Hepatocyte (in vitro differentiated cells): ENCODE data around the gene GDPD3. TPM values are rescaled to one million over a fixed set of nuclear protein-coding genes. Genes with fewer than 3 reads are reported as not detected.
A peak's percentile ranks its signal among the peaks of the same experiment; 100 is the strongest.

Source experiments
- DNase-seq: peaks from one replicate; pipeline ENCODE4 v3.0.0-alpha.2; 2016; ENCODE audit warnings: low spot score
- H2AFZ ChIP-seq: fragments of 200-600 bp; sonication (generic); 2 replicates; pipeline ENCODE4 v1.6.0; 2016; ENCODE audit warnings: antibody characterized with exemption, mild to moderate bottlenecking
- H3K27ac ChIP-seq: fragments of 200-600 bp; sonication (generic); 2 replicates; pipeline ENCODE4 v1.5.1; 2016; ENCODE audit warnings: mild to moderate bottlenecking
- H3K27me3 ChIP-seq: fragments of 200-600 bp; sonication (generic); 2 replicates; pipeline ENCODE4 v1.6.1; 2016
- H3K36me3 ChIP-seq: fragments of 200-600 bp; sonication (generic); replicated peaks from 2 replicates; pipeline ENCODE4 v1.5.1; 2016; ENCODE audit warnings: low read depth; ENCODE audit not compliant: insufficient read depth
- H3K4me1 ChIP-seq: fragments of 200-600 bp; sonication (generic); 2 replicates; pipeline ENCODE4 v1.5.1; 2016; ENCODE audit warnings: mild to moderate bottlenecking, moderate library complexity; ENCODE audit not compliant: insufficient read depth
- H3K4me2 ChIP-seq: fragments of 200-600 bp; sonication (generic); 2 replicates; pipeline ENCODE4 v1.6.0; 2016
- H3K4me3 ChIP-seq: fragments of 200-600 bp; sonication (generic); 2 replicates; pipeline ENCODE4 v1.5.1; 2016; ENCODE audit warnings: mild to moderate bottlenecking
- H3K79me2 ChIP-seq: fragments of 200-600 bp; sonication (generic); 2 replicates; pipeline ENCODE4 v1.6.0; 2017; ENCODE audit warnings: mild to moderate bottlenecking
- H3K9me2 ChIP-seq: fragments of 200-600 bp; sonication (generic); replicated peaks from 2 replicates; pipeline ENCODE4 v1.6.0; 2017; ENCODE audit warnings: mild to moderate bottlenecking; ENCODE audit not compliant: insufficient read depth
- H3K9me3 ChIP-seq: fragments of 200-600 bp; sonication (generic); 2 replicates; pipeline ENCODE4 v1.5.1; 2016; ENCODE audit warnings: low read depth, mild to moderate bottlenecking
- H4K20me1 ChIP-seq: fragments of 200-600 bp; sonication (generic); 2 replicates; pipeline ENCODE4 v1.6.0; 2016; ENCODE audit warnings: mild to moderate bottlenecking; ENCODE audit not compliant: insufficient read depth, poor library complexity, severe bottlenecking
- EZH2 ChIP-seq: fragments of 200-600 bp; sonication (generic); IDR thresholded peaks from 2 replicates; pipeline ENCODE4 v1.6.1; 2016; ENCODE audit warnings: antibody characterized with exemption, mild to moderate bottlenecking, borderline replicate concordance
- EZH2phosphoT487 ChIP-seq: fragments of 200-600 bp; sonication (generic); IDR thresholded peaks from one replicate; pipeline ENCODE4 v1.6.1; 2018; ENCODE audit warnings: antibody characterized with exemption, mild to moderate bottlenecking, low read depth, moderate library complexity; ENCODE audit not compliant: unreplicated experiment, severe bottlenecking
- WGBS: methylation state at CpG from one replicate; pipeline ENCODE4 v1.1.6; 2016; ENCODE audit warnings: low lambda C conversion rate; ENCODE audit errors: missing lambda C conversion rate; 5-methylcytosine and 5-hydroxymethylcytosine counted together
- polyA plus RNA-seq: library from polyadenylated mRNA; unstranded; fragments of >200 nt; fragmentation: Nextera tagmentation; extraction: Ambion mirVana; gene quantifications from 2 replicates; pipeline ENCODE4 v1.2.1, GENCODE V29; 2016
- total RNA-seq: library from RNA; depleted of rRNA; stranded (reverse); fragments of >200 nt; gene quantifications from 2 replicates; pipeline ENCODE4 v1.2.3, GENCODE V29; 2014
- TF ChIP-seq, protein P1 (sequence below): fragments of 200-600 bp; sonication (generic); IDR thresholded peaks from 2 replicates; pipeline ENCODE4 v1.5.1; 2016; ENCODE audit warnings: antibody characterized with exemption, mild to moderate bottlenecking; ENCODE audit not compliant: poor library complexity

Gene GDPD3
- total and polyA plus RNA-seq, 2 experiments from 2014 or later, result 0.67 to 5.4 TPM

DNA sequence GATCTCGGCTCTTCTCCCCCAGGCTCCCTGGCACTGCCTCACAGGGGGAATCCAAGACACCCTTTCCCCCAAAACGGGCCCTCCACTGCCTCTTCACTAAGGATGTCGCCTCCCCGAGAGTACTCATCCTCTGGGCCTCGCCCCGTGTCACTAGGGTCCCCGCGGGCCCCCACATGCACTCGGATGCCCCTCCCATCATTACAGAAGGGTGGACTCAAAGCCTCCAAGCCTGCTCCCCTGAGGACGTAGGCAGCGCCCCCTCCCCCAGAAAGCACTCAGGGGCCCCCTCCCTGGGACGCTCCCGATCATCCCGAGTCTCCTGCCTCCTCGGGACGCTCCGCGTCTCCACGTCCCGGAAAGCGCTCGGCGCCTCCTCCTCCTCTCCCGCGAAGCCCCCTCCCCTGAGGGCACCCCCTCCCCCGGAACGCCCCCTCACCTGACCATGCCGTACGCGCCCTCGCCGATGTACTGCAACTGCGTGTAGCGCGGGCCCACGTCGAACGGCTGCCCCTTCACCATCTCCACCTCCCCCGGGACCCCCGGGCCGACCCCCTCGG, 9.3 kb upstream of the GDPD3 start:
- Histone ChIP-seq H3K9me3 (no peaks in the 10 kb centered on the region), H2AFZ (peak overlapping the region; percentile 99), H3K79me2 (peaks cover 13% of the 10 kb centered on the region), H3K27me3 (no peaks in the 10 kb centered on the region), H3K4me1 (peaks cover 38% of the 10 kb centered on the region), H3K4me2 (peak overlapping the region; percentile 97), H3K27ac (peak overlapping the region; percentile 96), H4K20me1 (no peaks in the 10 kb centered on the region), H3K36me3 (no peaks in the 10 kb centered on the region), H3K9me2 (no peaks in the 10 kb centered on the region), H3K4me3 (peak overlapping the region; percentile 98)
- WGBS, result 4% methylated on average over 13 of the region's 42 CpGs
- DNase-seq, result peak; percentile 65
- no peak for TF ChIP-seq EZH2
- TF ChIP-seq, protein P1, sequence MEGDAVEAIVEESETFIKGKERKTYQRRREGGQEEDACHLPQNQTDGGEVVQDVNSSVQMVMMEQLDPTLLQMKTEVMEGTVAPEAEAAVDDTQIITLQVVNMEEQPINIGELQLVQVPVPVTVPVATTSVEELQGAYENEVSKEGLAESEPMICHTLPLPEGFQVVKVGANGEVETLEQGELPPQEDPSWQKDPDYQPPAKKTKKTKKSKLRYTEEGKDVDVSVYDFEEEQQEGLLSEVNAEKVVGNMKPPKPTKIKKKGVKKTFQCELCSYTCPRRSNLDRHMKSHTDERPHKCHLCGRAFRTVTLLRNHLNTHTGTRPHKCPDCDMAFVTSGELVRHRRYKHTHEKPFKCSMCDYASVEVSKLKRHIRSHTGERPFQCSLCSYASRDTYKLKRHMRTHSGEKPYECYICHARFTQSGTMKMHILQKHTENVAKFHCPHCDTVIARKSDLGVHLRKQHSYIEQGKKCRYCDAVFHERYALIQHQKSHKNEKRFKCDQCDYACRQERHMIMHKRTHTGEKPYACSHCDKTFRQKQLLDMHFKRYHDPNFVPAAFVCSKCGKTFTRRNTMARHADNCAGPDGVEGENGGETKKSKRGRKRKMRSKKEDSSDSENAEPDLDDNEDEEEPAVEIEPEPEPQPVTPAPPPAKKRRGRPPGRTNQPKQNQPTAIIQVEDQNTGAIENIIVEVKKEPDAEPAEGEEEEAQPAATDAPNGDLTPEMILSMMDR, result no peak
- no peak for TF ChIP-seq EZH2phosphoT487

DNA sequence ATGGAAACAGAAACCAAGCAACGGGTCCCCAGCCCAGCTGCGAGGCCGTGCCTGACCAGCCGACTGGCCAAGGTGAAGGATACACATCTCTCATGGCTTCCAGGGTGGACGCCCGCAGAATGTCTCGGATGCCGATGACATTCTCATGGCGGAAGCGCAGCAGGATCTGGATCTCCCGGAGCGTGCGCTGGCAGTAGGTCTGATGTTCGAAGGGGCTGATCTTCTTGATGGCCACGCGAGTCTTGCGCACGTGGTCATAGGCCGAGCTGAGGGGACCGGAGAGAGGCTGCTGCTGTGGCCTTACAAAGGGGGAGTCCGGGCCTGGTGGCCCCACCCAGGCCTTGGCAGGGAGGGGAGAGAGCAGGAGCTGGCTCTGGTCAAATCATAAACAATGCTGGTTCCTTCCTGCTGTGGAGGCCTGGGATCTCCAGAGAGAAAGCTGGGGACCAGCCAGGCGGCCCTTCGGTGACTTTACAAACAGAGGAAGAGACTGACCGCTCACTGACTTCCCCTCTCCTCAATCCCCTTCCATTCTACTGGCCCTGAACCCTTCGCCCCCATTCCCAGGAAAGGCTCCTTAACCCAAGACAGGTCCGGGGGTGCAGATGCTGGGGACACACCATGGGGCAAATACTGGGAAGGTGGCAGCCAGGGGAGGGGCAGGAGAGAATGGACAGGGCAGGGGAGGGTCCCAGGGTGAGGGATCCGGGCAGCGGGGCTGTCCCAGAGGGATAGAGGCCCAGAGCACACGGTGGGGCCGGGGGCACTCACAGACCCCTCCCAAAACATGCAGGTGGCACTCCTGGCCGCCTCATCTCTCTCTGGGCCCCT, 8.6 kb upstream of the GDPD3 start:
- 84% methylated on average over 27 of the region's 31 CpGs for WGBS
- Histone ChIP-seq H3K27ac (peak overlapping the region; percentile 96), H3K9me3 (no peaks in the 10 kb centered on the region), H4K20me1 (no peaks in the 10 kb centered on the region), H3K9me2 (no peaks in the 10 kb centered on the region), H3K79me2 (peaks cover 13% of the 10 kb centered on the region), H3K27me3 (no peaks in the 10 kb centered on the region), H3K4me3 (peak overlapping the region; percentile 98), H3K36me3 (no peaks in the 10 kb centered on the region), H2AFZ (peak overlapping the region; percentile 99), H3K4me2 (peak overlapping the region; percentile 97), H3K4me1 (peaks cover 38% of the 10 kb centered on the region)
- no peak for DNase-seq
- TF ChIP-seq, protein P1, result no peak
- no peak for TF ChIP-seq EZH2phosphoT487
- no peak for TF ChIP-seq EZH2

DNA sequence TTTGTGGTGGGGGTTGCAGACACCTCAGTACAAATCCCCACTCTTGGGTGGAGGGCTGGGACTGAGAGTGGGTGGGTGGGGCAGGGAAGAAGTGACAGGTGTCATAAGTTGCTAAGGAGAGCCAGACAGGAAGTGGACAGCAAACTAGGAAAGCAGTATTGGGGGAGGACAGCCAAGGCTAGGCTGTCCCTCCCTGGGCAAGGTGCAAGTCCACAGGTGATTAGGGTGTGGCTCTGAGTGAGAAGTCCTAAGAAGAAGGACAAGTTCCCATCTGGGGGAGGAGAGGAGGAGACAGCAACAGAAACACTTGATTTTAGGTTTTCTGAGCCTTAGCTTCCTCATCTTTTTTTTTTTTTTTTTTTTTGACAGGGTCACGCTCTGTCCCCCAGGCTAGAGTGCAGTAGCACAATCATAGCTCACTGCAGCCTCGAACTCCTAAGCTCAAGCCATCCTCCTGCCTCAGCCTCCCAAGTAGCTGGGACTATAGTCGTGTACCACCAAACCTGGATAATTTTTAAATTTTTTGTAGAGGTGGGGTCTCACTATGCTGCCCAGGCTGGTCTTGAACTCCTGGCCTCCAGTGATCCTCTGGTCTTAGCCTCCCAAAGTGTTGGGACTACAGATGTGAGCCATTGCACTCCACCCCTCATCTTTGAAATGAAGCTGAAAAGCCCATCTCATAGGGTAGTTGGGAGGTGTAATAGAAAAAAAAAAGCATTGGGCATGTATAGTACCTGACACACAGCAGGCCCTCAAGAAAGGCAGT, 7.2 kb upstream of the GDPD3 start:
- H3K4me3 ChIP-seq, result no peak overlapping the region
- WGBS, result 89% methylated on average over 3 of the region's 3 CpGs
- H4K20me1 ChIP-seq, result no peaks in the 10 kb centered on the region
- no peaks in the 10 kb centered on the region for H3K36me3 ChIP-seq
- TF ChIP-seq, protein P1, result no peak
- TF ChIP-seq EZH2 (no peak), EZH2phosphoT487 (no peak)
- H3K9me2 ChIP-seq, result no peaks in the 10 kb centered on the region
- H3K27me3 ChIP-seq, result no peaks in the 10 kb centered on the region
- peak overlapping the region; percentile 59 for H3K4me2 ChIP-seq
- DNase-seq, result peak; percentile 82
- H3K27ac ChIP-seq, result peak overlapping the region; percentile 96
- no peak overlapping the region for H2AFZ ChIP-seq
- no peaks in the 10 kb centered on the region for H3K9me3 ChIP-seq
- H3K79me2 ChIP-seq, result peaks cover 13% of the 10 kb centered on the region
- peaks cover 38% of the 10 kb centered on the region for H3K4me1 ChIP-seq
